ENCODE results near the gene OR11A1.

- TF ChIP-seq GATA3 (IDR thresholded peaks at IDR 0.05; ENCODE audit: low read depth, low read length) (no peak), GATA2 (IDR thresholded peaks at IDR 0.05; ENCODE audit: low read depth, low read length) (no peak)
These were observed 8.9 kb upstream of the OR11A1 start for GRCh38 chr6:29465801-29466200.

All from SH-SY5Y (cell line).